ENCODE measurements around the gene CUZD1.

DNA sequence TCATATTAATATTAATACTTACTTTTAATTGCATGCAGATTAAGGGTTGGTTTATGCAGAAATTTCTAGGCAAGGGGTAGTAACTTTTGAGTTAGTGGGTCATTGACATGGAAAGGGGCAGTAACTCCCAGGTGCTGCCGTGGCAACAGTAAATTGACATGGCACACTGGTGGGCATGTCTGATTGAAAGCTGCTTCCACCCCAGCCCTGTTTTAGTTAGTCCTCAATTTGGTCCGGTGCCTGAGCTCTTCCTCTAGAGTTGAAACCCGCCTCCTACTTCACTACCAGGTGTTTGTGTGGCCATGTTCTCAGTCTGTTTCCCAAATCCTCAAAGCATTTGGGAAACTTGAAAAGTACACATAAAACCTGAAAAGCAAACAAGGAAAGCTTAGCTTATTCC lies 18.4 kb downstream of the CUZD1 start:
- TF ChIP-seq, protein P1, sequence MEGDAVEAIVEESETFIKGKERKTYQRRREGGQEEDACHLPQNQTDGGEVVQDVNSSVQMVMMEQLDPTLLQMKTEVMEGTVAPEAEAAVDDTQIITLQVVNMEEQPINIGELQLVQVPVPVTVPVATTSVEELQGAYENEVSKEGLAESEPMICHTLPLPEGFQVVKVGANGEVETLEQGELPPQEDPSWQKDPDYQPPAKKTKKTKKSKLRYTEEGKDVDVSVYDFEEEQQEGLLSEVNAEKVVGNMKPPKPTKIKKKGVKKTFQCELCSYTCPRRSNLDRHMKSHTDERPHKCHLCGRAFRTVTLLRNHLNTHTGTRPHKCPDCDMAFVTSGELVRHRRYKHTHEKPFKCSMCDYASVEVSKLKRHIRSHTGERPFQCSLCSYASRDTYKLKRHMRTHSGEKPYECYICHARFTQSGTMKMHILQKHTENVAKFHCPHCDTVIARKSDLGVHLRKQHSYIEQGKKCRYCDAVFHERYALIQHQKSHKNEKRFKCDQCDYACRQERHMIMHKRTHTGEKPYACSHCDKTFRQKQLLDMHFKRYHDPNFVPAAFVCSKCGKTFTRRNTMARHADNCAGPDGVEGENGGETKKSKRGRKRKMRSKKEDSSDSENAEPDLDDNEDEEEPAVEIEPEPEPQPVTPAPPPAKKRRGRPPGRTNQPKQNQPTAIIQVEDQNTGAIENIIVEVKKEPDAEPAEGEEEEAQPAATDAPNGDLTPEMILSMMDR (conservative IDR thresholded peaks at IDR 0.05; ENCODE audit: low read depth in 2 of 2): no peak
- TF ChIP-seq JUNB (IDR thresholded peaks at IDR 0.05; ENCODE audit: unreplicated experiment) (no peak), EZH2 (IDR thresholded peaks at IDR 0.05; ENCODE audit: low read depth, unreplicated experiment) (no peak), STAT1 (IDR thresholded peaks at IDR 0.05; ENCODE audit: unreplicated experiment) (no peak)
- TF ChIP-seq, protein P2, sequence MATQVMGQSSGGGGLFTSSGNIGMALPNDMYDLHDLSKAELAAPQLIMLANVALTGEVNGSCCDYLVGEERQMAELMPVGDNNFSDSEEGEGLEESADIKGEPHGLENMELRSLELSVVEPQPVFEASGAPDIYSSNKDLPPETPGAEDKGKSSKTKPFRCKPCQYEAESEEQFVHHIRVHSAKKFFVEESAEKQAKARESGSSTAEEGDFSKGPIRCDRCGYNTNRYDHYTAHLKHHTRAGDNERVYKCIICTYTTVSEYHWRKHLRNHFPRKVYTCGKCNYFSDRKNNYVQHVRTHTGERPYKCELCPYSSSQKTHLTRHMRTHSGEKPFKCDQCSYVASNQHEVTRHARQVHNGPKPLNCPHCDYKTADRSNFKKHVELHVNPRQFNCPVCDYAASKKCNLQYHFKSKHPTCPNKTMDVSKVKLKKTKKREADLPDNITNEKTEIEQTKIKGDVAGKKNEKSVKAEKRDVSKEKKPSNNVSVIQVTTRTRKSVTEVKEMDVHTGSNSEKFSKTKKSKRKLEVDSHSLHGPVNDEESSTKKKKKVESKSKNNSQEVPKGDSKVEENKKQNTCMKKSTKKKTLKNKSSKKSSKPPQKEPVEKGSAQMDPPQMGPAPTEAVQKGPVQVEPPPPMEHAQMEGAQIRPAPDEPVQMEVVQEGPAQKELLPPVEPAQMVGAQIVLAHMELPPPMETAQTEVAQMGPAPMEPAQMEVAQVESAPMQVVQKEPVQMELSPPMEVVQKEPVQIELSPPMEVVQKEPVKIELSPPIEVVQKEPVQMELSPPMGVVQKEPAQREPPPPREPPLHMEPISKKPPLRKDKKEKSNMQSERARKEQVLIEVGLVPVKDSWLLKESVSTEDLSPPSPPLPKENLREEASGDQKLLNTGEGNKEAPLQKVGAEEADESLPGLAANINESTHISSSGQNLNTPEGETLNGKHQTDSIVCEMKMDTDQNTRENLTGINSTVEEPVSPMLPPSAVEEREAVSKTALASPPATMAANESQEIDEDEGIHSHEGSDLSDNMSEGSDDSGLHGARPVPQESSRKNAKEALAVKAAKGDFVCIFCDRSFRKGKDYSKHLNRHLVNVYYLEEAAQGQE (IDR thresholded peaks at IDR 0.05; ENCODE audit: unreplicated experiment): no peak
